ENCODE measurements around the gene PDE4D.

GRCh38 chr5:59829386-59829785 lies 64.1 kb downstream of the PDE4D start:
- no peak for TF ChIP-seq CTCF (conservative IDR thresholded peaks at IDR 0.05; ENCODE audit: low read depth, low read length)
- TF ChIP-seq RFX5 (IDR thresholded peaks at IDR 0.05; ENCODE audit: low read depth, low read length): no peak
- TF ChIP-seq USF2 (IDR thresholded peaks at IDR 0.05; ENCODE audit: low read depth, low read length): no peak
- no peak for TF ChIP-seq ELK1 (IDR thresholded peaks at IDR 0.05; ENCODE audit: borderline replicate concordance, low read depth, low read length)
- TF ChIP-seq POLR2A (IDR thresholded peaks at IDR 0.05; ENCODE audit: low read depth, low read length): no peak
- no peak for TF ChIP-seq RCOR1 (IDR thresholded peaks at IDR 0.05; ENCODE audit: insufficient replicate concordance, low read length)
- TF ChIP-seq CEBPB (IDR thresholded peaks at IDR 0.05; ENCODE audit: low read depth, low read length): no peak

Data from IMR-90 (cell line).